ENCODE measurements around the gene YWHAG.
"Not testable (repeated sequence)": the region's sequence is repeated elsewhere in the genome, so short reads cannot be mapped to it uniquely, and the experiment has no call there.

Gene YWHAG

GRCh38 chr7:76302347-76303201, 56.2 kb downstream of the YWHAG start, which contains the start of gene HSPB1:
HSPB1 (plus strand) TSS chr7:76302673; CDS start chr7:76302713, 40 bp downstream.
- in situ Hi-C loops (cut with HindIII; ENCODE audit: low sequenced_read_pairs) = loop anchor here (25.0 kb wide), 1 partner anchor 90 kb away; the partner anchor contains the start of gene SRRM3

- in situ Hi-C loops (cut with HindIII; ENCODE audit: low sequenced_read_pairs) = loop anchor here (25.0 kb wide), 1 partner anchor 89 kb away; the partner anchor contains the start of gene SRRM3
These were observed 57.8 kb downstream of the YWHAG start for GRCh38 chr7:76301000-76301399.

GRCh38 chr7:76300166-76300731, 58.5 kb downstream of the YWHAG start:
- in situ Hi-C loops (cut with HindIII; ENCODE audit: low sequenced_read_pairs) = loop anchor here (25.0 kb wide), 1 partner anchor 88 kb away; the partner anchor contains the start of gene SRRM3

- in situ Hi-C loops (cut with HindIII; ENCODE audit: low sequenced_read_pairs) = no loop called here
These were observed 61.7 kb downstream of the YWHAG start for GRCh38 chr7:76296743-76297740.

- in situ Hi-C loops (cut with HindIII; ENCODE audit: low sequenced_read_pairs) = no loop called here
These were observed 64.3 kb downstream of the YWHAG start for GRCh38 chr7:76294344-76295024.

- in situ Hi-C loops (cut with HindIII; ENCODE audit: low sequenced_read_pairs) = no loop called here
These were observed 65.3 kb downstream of the YWHAG start for GRCh38 chr7:76293407-76293901.

GRCh38 chr7:76292911-76293310, 65.9 kb downstream of the YWHAG start:
- in situ Hi-C loops (cut with HindIII; ENCODE audit: low sequenced_read_pairs) = not testable (repeated sequence)

GRCh38 chr7:76292213-76292573, 66.6 kb downstream of the YWHAG start:
- in situ Hi-C loops (cut with HindIII; ENCODE audit: low sequenced_read_pairs) = no loop called here

- in situ Hi-C loops (cut with HindIII; ENCODE audit: low sequenced_read_pairs) = no loop called here
These were observed 67.2 kb downstream of the YWHAG start for GRCh38 chr7:76291351-76292212.

GRCh38 chr7:76290847-76291350, 67.9 kb downstream of the YWHAG start:
- in situ Hi-C loops (cut with HindIII; ENCODE audit: low sequenced_read_pairs) = not testable (repeated sequence)

- in situ Hi-C loops (cut with HindIII; ENCODE audit: low sequenced_read_pairs) = no loop called here
These were observed 71.9 kb downstream of the YWHAG start for GRCh38 chr7:76286842-76287403.

GRCh38 chr7:76285604-76286374, 73.0 kb downstream of the YWHAG start:
- in situ Hi-C loops (cut with HindIII; ENCODE audit: low sequenced_read_pairs) = no loop called here

GRCh38 chr7:76283254-76284159, 75.3 kb downstream of the YWHAG start:
- in situ Hi-C loops (cut with HindIII; ENCODE audit: low sequenced_read_pairs) = no loop called here

- in situ Hi-C loops (cut with HindIII; ENCODE audit: low sequenced_read_pairs) = no loop called here
These were observed 76.2 kb downstream of the YWHAG start for GRCh38 chr7:76282344-76283253.

GRCh38 chr7:76281706-76282343, 77.0 kb downstream of the YWHAG start:
- in situ Hi-C loops (cut with HindIII; ENCODE audit: low sequenced_read_pairs) = no loop called here

All from DLD1 (cell line).